Measurements from ENCODE around the gene CKAP5. TPM values are rescaled to one million over a fixed set of nuclear protein-coding genes. Genes with fewer than 3 reads are reported as not detected.

The CKAP5 gene
- total RNA-seq, 1 donor from 2014 or later, result 169 TPM

DNA sequence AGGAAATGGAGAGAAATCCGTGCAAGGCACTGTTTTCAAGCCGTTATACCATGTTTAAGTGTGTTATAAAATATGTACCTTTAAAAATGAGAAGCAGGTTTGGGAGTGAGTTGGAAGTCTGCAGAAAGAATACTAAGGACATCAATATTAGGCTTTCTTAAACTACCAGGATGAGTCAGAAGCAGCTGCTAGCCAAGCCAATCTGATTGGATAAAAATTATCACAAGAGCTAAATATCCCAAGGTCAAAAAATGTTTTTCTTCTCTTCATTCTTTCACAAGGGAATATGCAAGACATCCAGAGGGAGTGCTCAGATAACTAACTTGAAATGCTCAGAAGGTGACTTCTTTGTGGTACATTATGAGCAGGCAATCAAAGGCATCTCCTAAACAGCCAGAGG, 19.3 kb upstream of the CKAP5 start:
- TF ChIP-seq, protein P1, sequence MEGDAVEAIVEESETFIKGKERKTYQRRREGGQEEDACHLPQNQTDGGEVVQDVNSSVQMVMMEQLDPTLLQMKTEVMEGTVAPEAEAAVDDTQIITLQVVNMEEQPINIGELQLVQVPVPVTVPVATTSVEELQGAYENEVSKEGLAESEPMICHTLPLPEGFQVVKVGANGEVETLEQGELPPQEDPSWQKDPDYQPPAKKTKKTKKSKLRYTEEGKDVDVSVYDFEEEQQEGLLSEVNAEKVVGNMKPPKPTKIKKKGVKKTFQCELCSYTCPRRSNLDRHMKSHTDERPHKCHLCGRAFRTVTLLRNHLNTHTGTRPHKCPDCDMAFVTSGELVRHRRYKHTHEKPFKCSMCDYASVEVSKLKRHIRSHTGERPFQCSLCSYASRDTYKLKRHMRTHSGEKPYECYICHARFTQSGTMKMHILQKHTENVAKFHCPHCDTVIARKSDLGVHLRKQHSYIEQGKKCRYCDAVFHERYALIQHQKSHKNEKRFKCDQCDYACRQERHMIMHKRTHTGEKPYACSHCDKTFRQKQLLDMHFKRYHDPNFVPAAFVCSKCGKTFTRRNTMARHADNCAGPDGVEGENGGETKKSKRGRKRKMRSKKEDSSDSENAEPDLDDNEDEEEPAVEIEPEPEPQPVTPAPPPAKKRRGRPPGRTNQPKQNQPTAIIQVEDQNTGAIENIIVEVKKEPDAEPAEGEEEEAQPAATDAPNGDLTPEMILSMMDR (conservative IDR thresholded peaks at IDR 0.05), result no peak
- peaks cover 19% of the 10 kb centered on the region for H3K36me3 Mint-ChIP-seq
- H3K27ac Mint-ChIP-seq, result no peak overlapping the region
- no peak for DNase-seq (ENCODE audit: extremely low spot score, unreplicated experiment)
- no peaks in the 10 kb centered on the region for H3K4me1 Mint-ChIP-seq (ENCODE audit: unreplicated experiment)
- no peaks in the 10 kb centered on the region for H3K9me3 Mint-ChIP-seq
- H3K27me3 Mint-ChIP-seq, result no peaks in the 10 kb centered on the region
- H3K4me3 Mint-ChIP-seq, result no peak overlapping the region

DNA sequence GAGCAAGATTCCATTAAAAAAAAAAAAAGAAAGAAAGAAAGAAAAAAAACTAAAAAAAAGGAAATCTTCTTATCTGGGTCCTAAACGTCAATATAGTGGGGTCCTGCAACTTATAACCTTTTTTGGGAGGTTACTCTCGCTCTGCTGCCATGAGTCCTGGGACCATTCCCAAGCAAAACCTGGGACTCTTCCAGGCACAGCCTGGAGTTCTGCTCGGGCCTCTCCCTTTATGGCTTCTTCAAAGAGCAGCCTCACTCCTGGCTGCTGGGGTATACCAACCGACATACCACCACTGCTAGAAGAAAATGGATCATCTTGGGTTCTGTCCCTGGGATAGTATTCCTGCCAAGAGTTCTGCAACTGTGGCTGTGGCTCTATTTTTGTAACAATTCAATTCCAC, 14.1 kb upstream of the CKAP5 start:
- no peak overlapping the region for H3K4me3 Mint-ChIP-seq

DNA sequence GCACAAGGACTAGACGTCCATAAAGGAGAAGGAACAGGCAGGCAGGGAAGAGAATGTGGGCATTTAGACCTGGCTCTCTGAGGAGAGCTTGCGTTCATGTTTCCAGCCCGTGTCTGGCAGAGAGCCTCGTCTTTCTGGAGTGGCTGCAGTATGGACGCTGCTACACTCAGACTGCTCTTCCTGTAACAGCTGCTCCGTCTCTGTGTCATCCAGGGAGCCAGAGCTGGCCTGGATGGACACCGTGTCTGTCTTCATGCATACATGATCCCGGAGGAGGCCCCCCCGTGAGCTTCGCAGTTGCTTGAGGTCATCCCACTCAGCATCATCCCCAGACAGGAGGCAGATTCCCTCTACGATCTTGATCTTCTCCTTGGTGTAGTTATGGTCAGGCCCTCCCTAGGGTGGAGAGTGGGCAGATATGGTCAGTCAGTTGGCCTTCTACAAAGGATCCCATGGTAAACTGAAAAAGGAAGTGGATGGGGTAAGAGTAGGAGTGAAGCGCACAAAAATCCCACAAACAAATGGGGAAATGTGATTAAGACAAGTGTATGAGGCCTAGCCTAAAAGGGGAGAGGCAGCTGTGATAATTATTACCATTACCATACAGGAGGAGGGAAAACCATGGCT, 13.0 kb upstream of the CKAP5 start:
- H3K4me3 Mint-ChIP-seq, result no peak overlapping the region
- no peaks in the 10 kb centered on the region for H3K9me3 Mint-ChIP-seq
- TF ChIP-seq, protein P1 (conservative IDR thresholded peaks at IDR 0.05), result no peak
- H3K27ac Mint-ChIP-seq, result no peak overlapping the region
- H3K27me3 Mint-ChIP-seq, result no peaks in the 10 kb centered on the region
- H3K36me3 Mint-ChIP-seq, result peaks cover 28% of the 10 kb centered on the region
- no peaks in the 10 kb centered on the region for H3K4me1 Mint-ChIP-seq (ENCODE audit: unreplicated experiment)
- DNase-seq (ENCODE audit: extremely low spot score, unreplicated experiment), result no peak

More for the DNA sequence above, 14.1 kb upstream of the CKAP5 start:
- Mint-ChIP-seq H3K27me3 (no peaks in the 10 kb centered on the region), H3K27ac (no peak overlapping the region), H3K4me1 (ENCODE audit: unreplicated experiment) (no peaks in the 10 kb centered on the region), H3K36me3 (peaks cover 31% of the 10 kb centered on the region), H3K9me3 (no peaks in the 10 kb centered on the region)
- TF ChIP-seq, protein P1 (conservative IDR thresholded peaks at IDR 0.05), result no peak
- no peak for DNase-seq (ENCODE audit: extremely low spot score, unreplicated experiment)

DNA sequence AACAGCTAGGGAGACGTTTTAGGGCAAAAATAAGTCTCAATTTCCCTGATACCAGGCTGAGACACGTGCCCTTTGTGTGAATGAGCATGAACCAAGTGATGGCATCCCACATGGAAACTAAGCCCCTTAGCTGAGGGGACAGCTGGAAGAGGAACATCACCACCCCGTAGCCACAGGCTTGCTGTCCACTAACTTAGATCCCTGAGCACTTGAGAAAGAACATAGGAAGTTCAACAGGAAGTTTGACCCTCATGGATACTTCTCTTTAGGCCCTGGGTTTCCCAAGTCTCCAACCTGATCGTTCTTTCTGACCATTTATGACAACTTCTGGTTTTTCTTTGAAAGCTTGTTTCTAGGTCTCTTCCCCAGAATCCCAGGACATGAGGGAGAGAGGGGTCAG, 11.6 kb upstream of the CKAP5 start:
- Mint-ChIP-seq H3K36me3 (peaks cover 24% of the 10 kb centered on the region), H3K27ac (no peak overlapping the region), H3K4me3 (no peak overlapping the region), H3K4me1 (ENCODE audit: unreplicated experiment) (no peaks in the 10 kb centered on the region), H3K27me3 (no peaks in the 10 kb centered on the region), H3K9me3 (no peaks in the 10 kb centered on the region)
- DNase-seq (ENCODE audit: extremely low spot score, unreplicated experiment), result no peak
- TF ChIP-seq, protein P1 (conservative IDR thresholded peaks at IDR 0.05), result no peak

DNA sequence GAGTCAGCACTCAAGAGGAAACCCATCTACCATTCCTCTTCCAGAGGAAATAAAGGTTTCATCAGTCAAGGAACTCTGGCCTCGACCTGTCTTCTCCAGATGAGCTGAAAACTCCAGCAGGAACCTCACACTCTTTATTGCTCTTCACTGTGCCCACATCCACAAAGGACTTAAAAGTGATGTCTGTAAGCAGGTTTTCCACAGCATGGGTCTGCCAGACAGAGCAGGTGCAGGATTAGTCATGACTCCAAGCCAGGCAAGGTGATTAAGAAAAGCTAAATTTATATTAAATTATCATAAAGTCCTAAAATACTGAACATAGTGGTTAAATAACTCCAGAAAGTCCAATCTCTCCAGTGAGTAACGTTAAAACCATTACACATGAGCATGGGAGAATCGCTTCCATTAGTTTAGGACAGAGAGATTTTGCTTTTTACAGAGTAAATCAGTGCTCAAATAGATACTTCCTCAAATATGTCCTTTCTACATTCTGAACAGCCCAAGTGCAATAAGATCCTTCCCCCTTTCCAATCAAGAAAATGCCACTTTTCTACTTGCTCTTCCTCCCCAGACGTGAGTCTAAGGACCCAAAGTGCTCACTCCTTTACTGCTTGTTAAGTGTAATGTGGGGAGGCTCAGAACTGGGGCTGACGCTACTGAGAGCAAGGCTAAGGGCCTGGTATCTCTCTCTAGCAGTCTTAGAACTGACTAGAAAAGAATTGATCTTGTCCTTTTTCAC, 10.7 kb upstream of the CKAP5 start:
- DNase-seq (ENCODE audit: extremely low spot score, unreplicated experiment), result no peak
- TF ChIP-seq, protein P1 (conservative IDR thresholded peaks at IDR 0.05), result no peak
- Mint-ChIP-seq H3K9me3 (no peaks in the 10 kb centered on the region), H3K27me3 (no peaks in the 10 kb centered on the region), H3K4me1 (ENCODE audit: unreplicated experiment) (no peaks in the 10 kb centered on the region), H3K27ac (no peak overlapping the region), H3K36me3 (peaks cover 22% of the 10 kb centered on the region), H3K4me3 (no peak overlapping the region)
